Type B pancreatic cell (in vitro differentiated cells): Measurements from ENCODE around the gene BANF1. TPM values are rescaled to one million over a fixed set of nuclear protein-coding genes. Genes with fewer than 3 reads are reported as not detected.

Experiments used
- DNase-seq: peaks from one replicate; pipeline ENCODE4 v3.0.0; 2021; ENCODE audit warnings: mixed read lengths; ENCODE audit not compliant: unreplicated experiment; ENCODE audit errors: extremely low spot score
- H3K27ac Mint-ChIP-seq: 2 replicates; pipeline ENCODE4 v1.8.0; 2021; ENCODE audit warnings: mild to moderate bottlenecking, mixed read lengths
- H3K27me3 Mint-ChIP-seq: 2 replicates; pipeline ENCODE4 v1.8.0; 2021; ENCODE audit warnings: mixed read lengths
- H3K36me3 Mint-ChIP-seq: 2 replicates; pipeline ENCODE4 v1.8.0; 2021; ENCODE audit warnings: mixed read lengths
- H3K4me1 Mint-ChIP-seq: one replicate; pipeline ENCODE4 v1.8.0; 2021; ENCODE audit warnings: mixed read lengths; ENCODE audit not compliant: unreplicated experiment
- H3K4me3 Mint-ChIP-seq: 2 replicates; pipeline ENCODE4 v1.8.0; 2021; ENCODE audit warnings: mild to moderate bottlenecking, mixed read lengths
- H3K9me3 Mint-ChIP-seq: 2 replicates; pipeline ENCODE4 v1.8.0; 2021; ENCODE audit warnings: mixed read lengths
- CTCF ChIP-seq: fragments of 200-600 bp; sonication (generic); conservative IDR thresholded peaks from 2 replicates; pipeline ENCODE4 v1.5.0; 2021; ENCODE audit warnings: antibody characterized with exemption, mild to moderate bottlenecking
- total RNA-seq: library from RNA; stranded (reverse); gene quantifications from 2 replicates; pipeline ENCODE4 v1.2.1, GENCODE V29; 2021; ENCODE audit warnings: low replicate concordance

The BANF1 gene
- total RNA-seq, 1 donor from 2014 or later: 266 TPM

- H3K27me3 Mint-ChIP-seq: no peaks in the 10 kb centered on the region
- no peak for TF ChIP-seq CTCF
- no peak overlapping the region for H3K27ac Mint-ChIP-seq
Measured at GRCh38 chr11:65976216-65977176, 25.8 kb upstream of the BANF1 start.

GRCh38 chr11:65977621-65978390 lies 24.5 kb upstream of the BANF1 start:
- H3K27ac Mint-ChIP-seq: no peak overlapping the region
- DNase-seq: no peak
- H3K4me3 Mint-ChIP-seq: no peak overlapping the region
- no peaks in the 10 kb centered on the region for H3K9me3 Mint-ChIP-seq
- H3K36me3 Mint-ChIP-seq: peaks cover 13% of the 10 kb centered on the region
- no peak for TF ChIP-seq CTCF
- H3K27me3 Mint-ChIP-seq: no peaks in the 10 kb centered on the region
- no peaks in the 10 kb centered on the region for H3K4me1 Mint-ChIP-seq

More at GRCh38 chr11:65976216-65977176, 25.8 kb upstream of the BANF1 start:
- Mint-ChIP-seq H3K4me3 (no peak overlapping the region), H3K36me3 (peaks cover 18% of the 10 kb centered on the region), H3K9me3 (no peaks in the 10 kb centered on the region), H3K4me1 (no peaks in the 10 kb centered on the region)
- DNase-seq: no peak

GRCh38 chr11:65978391-65979238 lies 23.7 kb upstream of the BANF1 start:
- no peak overlapping the region for H3K27ac Mint-ChIP-seq
- TF ChIP-seq CTCF: no peak
- DNase-seq: no peak
- peaks cover 8% of the 10 kb centered on the region for H3K36me3 Mint-ChIP-seq
- no peaks in the 10 kb centered on the region for H3K27me3 Mint-ChIP-seq
- no peak overlapping the region for H3K4me3 Mint-ChIP-seq
- no peaks in the 10 kb centered on the region for H3K9me3 Mint-ChIP-seq
- no peaks in the 10 kb centered on the region for H3K4me1 Mint-ChIP-seq

- Mint-ChIP-seq H3K27me3 (no peaks in the 10 kb centered on the region), H3K4me3 (no peak overlapping the region), H3K36me3 (peaks cover 5% of the 10 kb centered on the region), H3K27ac (no peak overlapping the region), H3K4me1 (no peaks in the 10 kb centered on the region), H3K9me3 (no peaks in the 10 kb centered on the region)
- TF ChIP-seq CTCF: no peak
- DNase-seq: no peak
Measured at GRCh38 chr11:65979261-65979759, 23.0 kb upstream of the BANF1 start.
